GM18517 (cell line): ENCODE data around the gene ZNF23.

ENCODE experiments used
- ATAC-seq: cut with Tn5 transposase; IDR thresholded peaks from one replicate; pipeline ENCODE4 v1.9.1; 2021; ENCODE audit warnings: mild to moderate bottlenecking, moderate library complexity; ENCODE audit not compliant: unreplicated experiment

ZNF23 gene

DNA sequence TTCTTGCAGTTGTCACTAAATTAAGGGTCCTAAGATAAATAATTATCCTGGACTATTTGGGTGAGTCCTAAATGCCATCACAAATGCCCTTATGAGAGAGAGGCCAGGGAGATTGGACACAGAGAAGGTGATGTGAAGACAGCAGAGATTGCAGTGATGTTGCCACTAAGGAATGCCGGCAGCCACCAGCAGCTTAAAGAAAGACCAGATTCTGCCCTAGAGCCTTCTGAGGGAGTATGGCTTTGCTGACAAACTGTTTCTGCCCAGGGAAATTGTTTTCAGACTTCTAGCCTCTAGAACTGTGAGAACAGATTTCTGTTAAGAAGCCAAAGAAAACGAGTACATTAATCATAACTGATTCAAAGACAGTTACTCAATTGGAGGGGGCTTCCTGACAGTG is 10.0 kb upstream of the ZNF23 start:
- no peak for ATAC-seq

DNA sequence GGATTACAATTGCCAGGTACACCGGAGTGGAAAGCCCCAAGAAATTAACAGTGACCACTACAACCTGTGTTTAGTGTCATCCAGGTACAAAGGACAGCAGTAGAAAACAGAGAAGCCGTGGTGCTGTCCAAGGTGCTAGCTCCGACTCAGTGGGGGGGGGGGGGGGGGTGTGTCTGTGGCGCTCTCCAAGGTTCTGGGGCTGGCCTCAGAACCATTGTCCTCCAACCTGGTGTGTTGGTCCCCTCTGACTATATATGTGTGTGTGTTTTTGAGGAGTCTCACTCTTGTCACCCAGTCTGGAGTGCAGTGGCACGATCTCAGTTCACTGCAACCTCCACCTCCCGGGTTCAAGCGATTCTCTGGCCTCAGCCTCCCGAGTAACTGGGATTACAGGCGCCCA is 5.8 kb upstream of the ZNF23 start:
- ATAC-seq, result no peak

DNA sequence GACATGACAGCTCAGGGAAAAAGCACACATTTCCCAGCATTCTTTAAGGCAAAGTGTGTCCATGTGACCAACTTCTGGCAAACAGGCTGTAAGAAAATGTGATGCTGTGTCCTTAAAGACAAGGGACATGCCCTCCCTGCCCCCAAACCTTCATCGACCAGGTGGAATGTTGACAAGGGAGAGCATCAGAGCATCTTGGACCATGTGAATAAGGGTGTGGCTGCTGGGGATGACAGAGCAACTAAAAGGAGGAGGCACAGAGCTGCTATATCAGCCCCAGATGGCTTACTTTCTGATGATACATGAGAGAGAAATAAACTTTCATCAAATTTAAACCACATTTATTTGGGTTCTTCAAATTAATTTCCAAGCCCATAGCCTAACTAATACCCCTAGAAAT is 2.2 kb upstream of the ZNF23 start:
- no peak for ATAC-seq

- no peak for ATAC-seq
Observed at GRCh38 chr16:71460941-71461340, 1.1 kb downstream of the ZNF23 start.

DNA sequence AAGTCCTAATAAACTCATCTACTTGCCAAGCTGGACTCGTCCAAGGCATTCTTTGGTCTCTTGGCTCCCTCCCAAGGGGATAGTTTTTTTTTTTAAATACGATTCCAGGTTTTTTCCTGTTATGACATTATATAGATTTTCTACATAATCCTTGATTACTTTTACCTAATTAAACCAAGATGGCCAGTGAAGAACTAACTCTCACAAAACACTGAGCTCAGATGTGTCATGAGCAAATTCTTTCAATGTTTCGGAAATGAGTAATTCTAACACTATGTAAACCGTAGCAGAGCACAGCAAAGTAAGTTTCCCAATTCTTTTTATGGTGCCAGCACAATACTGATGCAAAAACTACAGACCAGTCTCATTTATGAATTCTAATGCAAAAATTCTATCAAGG is 1.8 kb downstream of the ZNF23 start:
- ATAC-seq, result no peak

- ATAC-seq, result no peak
Observed at GRCh38 chr16:71459510-71459909, 2.5 kb downstream of the ZNF23 start.

- ATAC-seq, result no peak
Observed at GRCh38 chr16:71456801-71457200, 5.2 kb downstream of the ZNF23 start.

- ATAC-seq, result no peak
Observed at GRCh38 chr16:71453036-71453435, 9.0 kb downstream of the ZNF23 start.

DNA sequence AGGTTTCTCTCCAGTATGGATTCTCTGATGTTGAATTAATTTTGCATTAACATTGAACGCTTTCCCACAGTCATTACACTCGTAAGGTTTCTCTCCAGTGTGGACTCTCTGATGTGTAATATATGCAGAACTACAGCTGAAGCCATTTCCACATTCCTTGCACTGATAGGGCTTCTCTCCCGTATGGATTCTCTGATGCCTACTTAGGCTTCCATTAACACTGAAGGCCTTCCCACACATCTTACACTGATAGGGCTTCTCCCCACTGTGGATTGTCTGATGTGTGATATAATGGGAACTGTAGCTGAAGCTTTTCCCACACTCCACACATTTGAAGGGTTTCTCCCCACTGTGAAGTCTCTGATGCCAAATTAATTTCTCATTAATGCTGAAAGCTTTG is 13.0 kb downstream of the ZNF23 start:
- ATAC-seq, result no peak

DNA sequence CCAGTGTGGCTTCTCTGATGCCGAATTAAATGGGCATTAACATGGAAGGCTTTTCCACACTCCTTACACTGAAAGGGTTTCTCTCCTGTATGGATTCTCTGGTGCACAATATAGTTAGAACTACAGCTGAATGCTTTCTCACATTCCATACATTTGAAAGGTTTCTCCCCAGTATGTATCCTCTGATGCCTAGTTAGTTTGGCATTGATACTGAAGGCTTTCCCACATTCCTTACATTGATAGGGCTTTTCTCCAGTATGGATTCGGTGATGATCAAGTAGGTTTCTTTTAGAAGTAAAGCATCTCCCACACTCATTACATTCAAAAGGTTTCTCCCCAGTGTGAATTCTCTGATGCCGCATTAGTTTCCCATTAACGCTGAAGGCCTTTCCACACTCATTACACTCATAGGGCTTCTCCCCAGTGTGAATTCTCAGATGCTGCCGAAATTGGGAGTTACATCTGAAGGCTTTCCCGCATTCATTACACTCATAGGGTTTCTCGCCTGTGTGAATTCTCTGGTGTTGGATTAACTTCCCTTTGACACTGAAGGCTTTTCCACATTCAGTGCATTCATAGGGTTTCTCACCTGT is 13.7 kb downstream of the ZNF23 start:
- ATAC-seq, result no peak

DNA sequence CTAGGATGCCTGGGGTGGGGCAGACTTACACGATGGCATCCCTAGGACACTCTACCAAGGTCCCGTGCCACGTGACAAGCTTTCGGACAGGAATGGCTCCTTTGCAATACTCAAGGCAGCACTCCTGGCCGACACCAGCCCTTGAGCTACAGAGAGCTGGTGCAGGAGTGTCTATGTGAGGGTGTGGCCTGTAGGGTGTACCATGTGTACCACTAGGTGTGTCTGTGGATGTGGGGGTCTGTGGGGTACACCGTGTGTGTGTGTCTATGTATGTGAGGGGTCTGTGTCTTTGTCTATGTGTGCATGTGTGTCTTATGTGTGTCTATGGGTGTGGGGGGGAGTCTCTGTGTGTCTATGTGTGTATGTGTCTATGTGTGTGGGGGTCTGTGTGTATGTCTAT is 18.3 kb downstream of the ZNF23 start:
- ATAC-seq, result no peak

GRCh38 chr16:71442051-71442440 is 20.0 kb downstream of the ZNF23 start, which contains the start of gene TLE7:
TLE7 (minus strand) TSS chr16:71442054; CDS start chr16:71433324, 8,730 bp downstream.
- ATAC-seq, result no peak

- ATAC-seq, result no peak
Observed at GRCh38 chr16:71441348-71442050, 20.5 kb downstream of the ZNF23 start.

GRCh38 chr16:71440669-71441347 is 21.2 kb downstream of the ZNF23 start:
- ATAC-seq, result no peak

GRCh38 chr16:71439523-71439922 is 22.5 kb downstream of the ZNF23 start:
- no peak for ATAC-seq

GRCh38 chr16:71436473-71436872 is 25.6 kb downstream of the ZNF23 start:
- no peak for ATAC-seq

DNA sequence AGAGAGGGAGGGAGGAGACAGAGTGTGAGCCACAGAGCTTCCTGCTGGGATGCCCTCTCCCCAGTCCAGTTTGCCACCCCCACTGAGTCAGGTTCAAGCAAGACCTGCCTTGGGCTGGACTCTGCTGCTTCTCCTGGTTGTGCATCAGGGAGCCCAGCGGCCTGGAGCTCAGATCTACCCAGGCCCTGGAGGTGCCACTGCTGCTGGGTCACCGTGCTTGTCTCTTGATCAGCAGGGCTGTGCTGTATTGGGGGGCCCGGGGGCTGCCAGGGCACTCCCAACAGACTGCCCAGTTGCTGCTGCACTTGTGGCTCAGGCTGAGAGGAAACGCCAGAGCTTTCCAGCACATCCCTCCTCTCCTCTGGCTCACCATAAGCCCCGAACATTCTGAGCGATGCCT is 29.1 kb downstream of the ZNF23 start:
- no peak for ATAC-seq

DNA sequence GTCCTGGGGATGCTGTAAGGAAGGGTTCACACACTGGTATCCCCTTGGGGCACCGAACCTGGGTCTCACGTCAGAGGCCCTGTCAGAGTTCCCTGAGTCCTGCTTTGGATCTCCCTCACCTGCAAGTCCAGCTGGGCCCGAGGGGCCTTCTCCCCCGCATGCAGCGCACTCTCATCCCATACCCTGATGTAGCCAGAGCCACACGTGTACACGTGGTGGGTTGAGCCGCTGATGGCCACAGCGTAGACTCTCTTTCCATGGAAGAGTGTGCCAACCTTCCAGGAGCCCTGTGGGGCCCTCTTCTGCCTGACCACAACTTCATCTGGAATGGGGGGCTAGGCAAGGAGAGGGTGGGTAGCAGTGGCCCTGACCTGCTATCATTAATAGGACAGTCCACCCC is 30.1 kb downstream of the ZNF23 start:
- ATAC-seq, result no peak

GRCh38 chr16:71431176-71431575 is 30.9 kb downstream of the ZNF23 start:
- ATAC-seq, result no peak

- ATAC-seq, result no peak
Observed at GRCh38 chr16:71430744-71431143, 31.3 kb downstream of the ZNF23 start.

DNA sequence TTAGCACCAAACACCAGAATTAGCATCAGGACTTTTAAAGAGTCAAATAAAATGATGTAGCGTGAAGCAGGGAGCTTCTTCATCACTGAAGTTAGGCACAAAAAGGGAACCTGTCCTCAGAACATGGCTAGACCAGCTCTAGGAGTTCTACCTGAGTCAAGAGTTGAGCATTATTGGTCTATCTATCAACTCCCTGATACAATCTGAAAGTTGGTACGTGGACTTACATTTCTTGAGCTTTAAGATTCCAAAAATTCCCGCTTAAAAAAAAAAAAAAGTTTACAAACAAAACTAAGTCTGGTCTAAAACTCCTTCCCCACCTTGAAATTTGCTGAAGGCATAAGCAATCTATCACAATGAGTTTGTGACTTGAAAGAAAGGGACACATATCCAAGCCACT is 32.5 kb downstream of the ZNF23 start:
- ATAC-seq, result no peak

DNA sequence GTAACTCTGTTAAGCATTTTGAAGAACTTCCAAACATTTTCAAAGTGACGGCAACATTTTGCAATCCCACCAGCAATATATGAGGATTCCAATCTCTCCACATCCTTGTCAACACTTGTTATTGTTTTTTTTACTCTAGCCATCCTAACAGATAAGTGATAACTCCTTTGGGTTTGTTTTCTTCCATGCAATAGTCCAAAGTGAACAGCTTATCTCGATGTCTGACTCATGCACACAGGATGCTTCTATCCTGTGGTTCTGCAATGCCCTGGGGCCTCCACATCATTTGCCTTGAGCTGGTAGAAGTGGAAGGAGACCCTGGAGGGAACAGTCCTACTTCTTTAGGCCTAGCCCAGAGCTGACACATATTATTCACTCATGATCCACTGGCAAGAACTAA is 33.2 kb downstream of the ZNF23 start:
- ATAC-seq, result no peak
